HG02571 (cell line): ENCODE results near the gene CDK13.

Source experiments
- ATAC-seq: cut with Tn5 transposase; IDR thresholded peaks from one replicate; pipeline ENCODE4 v1.9.1; 2021; ENCODE audit warnings: mild to moderate bottlenecking, moderate library complexity; ENCODE audit not compliant: unreplicated experiment

The CDK13 gene

DNA sequence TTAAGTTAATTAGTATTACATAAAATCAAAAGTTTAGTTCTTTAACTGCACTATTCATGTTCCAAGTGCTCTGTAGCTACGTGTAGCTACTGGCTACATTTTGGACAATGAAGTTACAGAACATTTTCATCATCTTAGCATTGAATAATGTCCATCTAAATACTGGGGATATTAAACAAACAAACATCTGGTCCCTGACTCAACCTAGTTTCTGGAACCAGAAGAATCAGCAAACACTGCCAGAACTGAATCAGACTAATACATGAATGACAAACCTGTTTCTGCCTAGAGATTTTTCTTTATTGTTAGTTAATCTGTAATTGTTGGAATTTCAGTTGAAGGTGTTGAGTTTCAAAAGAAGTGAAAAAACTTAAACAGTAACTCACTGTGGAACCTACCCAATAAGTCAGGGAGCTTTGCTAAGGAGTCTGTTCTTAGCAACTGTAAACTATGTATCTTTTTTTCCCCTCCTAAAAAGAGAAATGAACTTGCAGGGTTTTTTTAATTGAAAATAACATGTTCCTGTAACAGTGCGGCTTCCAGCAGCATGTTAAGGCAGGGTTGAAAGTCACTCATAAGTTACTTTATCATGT, 58.3 kb downstream of the CDK13 start:
- ATAC-seq: no peak

DNA sequence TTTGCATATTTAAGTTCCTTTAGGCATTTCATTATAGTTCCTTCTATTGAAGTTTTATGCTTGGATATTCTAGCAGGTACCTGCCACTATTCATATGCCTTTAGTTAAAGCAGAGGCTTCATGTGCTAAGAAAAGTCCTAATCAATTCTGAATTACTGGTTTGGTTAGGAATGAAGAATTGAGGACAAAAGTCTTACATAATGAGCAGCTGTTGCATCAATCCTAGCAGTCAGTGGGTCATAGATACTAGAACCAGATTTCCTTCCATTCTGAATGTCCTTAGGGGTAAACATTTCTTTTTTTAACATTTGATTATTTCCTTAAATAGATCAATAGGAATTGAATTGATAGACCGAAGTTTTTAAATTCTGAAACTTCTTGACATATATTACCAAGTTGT, 59.2 kb downstream of the CDK13 start:
- no peak for ATAC-seq

DNA sequence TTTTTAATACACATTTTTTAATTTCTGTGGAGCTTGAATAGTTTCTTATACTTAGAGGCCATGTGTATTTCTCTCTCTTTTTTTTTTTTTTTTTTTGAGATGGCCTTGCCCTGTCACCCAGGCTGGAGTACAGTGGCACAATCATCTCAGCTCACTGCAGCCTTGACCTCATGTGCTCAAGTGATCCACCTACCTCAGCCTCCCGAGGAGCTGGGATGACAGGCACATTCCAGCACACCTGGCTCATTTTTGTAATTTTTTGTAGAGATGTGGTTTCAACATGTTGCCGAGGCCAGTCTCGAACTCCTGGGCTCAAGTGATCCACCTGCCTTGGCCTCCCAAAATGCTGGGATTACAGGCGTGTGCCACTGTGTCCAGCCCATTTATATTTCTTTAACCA, 64.3 kb downstream of the CDK13 start:
- ATAC-seq: no peak

DNA sequence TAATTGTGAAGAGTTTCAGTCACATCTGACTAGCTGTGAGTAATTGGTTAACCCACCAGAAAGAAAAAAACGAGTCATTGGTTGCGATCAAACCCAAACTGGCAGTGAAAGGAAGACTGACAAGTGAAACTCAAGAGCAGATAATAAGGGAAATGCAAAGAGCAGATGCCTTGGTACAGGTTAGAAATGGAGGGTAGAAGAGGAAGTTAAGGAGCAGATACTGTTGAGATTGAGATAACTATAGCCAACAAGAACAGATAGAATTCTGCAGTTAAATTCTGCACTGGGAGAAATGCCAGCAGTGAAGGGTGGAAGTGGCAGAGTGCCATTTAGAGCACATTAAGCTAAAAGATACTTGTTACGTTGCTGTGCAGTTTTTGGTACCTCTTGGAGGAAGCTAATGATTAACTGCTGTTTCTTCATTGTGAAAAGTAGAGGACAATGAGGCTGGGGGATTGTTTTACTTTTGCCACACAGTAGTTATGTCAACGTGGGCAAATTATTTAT, 65.8 kb downstream of the CDK13 start:
- ATAC-seq: peak; percentile 88

DNA sequence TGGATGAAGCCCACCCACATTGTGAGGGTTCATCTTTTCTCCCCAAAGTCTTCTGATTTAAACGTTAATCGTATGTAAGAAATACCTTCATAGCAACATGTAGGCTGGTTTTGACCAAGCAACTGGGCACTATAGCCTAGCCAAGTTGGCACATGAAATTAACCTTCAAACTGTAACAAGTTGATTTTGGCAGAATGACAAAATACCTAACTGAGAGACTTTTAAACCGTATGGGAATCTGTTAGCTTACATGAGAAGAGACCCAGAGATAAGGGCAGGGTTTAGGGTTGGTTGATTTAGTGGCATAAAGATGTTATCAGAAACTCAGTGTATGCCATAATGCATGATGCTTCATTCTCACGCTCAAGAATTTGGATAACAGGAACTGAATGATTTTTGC, 69.5 kb downstream of the CDK13 start:
- ATAC-seq: no peak

DNA sequence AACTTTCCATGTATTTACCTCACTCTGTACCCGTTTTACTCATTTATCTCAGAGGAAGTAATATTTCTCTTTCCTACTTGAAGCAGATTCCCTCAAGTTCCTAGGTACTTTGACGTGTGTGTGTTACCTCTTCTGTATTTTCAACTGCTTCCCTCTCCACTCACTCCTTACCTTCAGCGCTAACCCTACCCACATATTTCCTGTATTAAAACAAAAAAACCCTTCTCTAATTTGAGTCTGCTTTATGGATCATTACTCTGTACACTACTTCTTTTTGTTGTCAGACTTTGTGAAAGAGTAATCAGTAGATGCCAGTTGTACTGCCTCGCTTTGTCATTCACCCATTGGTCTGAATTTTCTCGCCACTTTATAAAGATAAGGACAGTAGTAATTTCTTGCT, 74.0 kb downstream of the CDK13 start:
- no peak for ATAC-seq

DNA sequence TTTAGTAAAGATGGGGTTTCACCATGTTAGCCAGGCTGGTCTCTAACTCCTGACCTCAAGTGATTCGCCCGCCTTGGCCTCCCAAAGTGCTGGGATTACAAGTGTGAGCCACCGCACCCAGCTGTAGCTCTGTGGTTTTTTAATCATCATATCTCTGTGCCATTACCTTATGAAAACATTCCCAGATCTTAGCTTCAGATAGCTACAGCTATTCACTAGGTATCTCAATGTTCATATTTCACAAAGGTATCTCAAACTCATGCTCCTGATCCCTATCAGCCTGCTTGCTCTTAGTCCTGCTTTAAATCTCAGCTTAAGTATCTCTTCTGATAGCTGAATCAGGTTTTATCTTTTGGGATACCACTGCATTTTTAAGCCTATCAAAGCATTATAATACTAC, 74.8 kb downstream of the CDK13 start:
- ATAC-seq: no peak

DNA sequence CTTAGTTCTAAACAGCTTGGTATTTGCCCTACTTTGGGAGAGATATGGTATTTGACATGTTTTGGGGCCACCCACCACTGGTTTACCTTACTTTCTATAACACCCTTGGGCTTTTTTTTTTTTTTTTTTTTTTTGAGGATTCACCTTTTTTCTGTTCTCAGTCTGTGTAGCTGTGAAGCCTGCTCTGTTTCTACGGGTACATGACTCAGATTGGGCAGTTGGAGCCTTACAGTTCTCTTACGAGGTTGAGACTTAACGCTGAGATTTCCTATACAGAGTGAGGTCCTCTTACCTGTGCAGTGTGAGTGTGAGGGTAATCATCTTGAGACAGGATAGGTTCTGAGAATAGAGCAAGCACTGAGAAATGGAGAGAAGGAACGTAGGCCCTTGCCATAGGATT, 77.5 kb downstream of the CDK13 start:
- ATAC-seq: no peak

DNA sequence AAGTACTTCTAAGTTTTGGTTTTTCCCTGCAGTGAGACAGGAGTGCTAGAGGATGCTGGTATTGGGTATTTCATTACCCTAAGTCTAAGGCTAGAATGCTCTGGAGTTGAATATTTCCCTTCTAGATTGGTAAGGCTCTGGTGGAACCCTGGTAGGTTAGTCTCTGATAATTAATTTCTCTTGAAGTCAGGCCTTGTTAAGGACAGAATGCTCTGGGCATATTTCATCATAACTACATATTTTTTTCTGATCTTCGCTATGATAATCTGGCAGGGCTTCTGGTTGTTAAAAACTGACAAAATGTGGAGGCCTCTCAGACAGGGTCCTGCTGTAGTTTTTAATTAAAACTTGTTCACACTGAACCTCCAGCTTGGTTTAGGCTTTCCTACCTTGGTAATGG, 83.8 kb downstream of the CDK13 start:
- ATAC-seq: no peak

DNA sequence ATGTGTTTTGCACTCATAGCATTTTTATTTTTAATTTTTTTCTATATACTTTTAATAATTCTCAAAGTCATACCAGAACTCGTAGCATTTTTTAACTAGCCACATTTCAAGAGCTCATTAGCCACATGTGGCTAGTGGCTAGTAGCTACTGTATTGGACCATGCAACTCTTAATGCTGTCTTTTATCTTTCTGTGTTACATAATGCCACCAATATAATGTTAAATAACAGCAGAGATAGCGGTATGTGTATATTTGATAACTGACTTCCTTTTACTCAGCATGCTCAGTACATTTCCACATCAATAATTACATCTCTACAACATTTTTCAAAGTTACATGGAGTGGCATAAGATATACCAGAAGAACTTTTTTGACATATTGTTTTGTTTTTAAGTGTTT, 91.4 kb downstream of the CDK13 start:
- ATAC-seq: no peak

DNA sequence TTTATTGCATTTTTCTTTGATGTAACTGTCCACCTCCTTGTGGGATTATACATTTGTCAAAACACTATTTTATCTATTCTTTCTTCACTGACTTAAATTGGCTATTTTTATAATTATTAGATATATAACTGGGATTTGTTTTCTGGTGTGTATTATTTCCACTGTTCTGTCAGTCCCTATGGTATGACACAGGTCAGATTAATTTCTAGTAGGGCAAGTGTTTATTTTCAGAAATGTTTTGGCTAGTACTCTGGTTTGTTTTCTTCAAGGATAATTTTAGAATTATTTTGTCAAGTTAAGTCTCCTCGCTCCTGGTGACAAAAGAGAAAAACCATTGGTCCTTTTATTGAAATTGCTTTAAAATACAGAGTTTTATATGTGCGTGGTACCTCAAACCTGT, 93.1 kb downstream of the CDK13 start:
- ATAC-seq: no peak

DNA sequence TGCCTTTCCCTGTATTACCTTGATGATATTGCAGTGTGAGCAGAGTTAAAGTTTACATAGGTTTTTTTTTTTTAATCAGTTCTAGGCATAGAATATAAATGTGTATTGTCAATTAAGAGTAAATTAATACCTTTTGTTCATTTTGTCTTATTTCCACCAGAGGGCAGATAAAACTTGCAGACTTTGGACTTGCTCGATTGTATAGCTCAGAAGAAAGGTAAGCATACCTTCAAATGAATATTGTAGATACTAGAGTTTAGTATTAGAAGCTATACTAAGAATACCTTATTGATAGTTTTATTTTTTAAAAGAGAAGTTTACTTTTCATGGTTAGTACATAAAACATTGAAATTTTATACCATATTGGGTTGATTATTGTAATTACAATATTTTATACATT, 97.6 kb downstream of the CDK13 start:
- no peak for ATAC-seq

DNA sequence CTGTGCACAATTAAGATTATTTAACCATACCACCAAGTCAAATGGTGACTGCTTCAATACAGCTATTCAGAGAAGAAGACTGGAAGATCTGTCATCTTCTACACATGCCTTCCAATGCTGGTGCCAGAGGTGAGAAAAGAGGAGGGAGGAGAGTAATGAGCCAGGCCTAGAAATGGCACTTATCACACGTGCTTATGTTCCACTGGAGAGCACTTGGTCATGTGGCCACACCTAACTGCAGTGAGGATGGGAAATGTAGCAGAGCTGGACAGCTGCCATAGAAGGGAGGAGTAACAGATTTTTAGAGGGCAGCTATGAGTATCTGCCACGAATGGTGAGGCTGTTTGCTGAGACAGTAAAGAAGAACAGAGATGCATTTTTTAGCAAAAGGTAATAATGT, 107.2 kb downstream of the CDK13 start:
- ATAC-seq: no peak

DNA sequence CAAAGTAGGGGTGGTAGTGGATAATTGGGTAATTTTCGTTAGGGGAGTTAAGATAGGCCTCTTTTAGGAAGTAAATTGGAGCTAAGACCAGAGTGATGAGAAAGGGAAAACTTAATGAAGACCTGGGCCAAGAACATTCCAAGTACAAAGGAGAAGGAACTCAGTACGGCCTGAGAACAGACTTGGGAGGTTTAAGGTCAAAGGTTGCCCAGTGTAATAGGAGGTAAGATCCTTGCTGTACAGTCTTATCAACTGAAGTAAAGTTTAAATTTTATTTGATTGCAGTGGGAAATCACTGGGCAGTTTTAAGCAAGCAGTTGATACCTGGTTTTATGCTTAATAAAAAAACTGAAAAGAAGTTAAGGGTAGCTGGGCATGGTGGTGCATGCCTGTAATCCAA, 108.0 kb downstream of the CDK13 start:
- ATAC-seq: no peak

DNA sequence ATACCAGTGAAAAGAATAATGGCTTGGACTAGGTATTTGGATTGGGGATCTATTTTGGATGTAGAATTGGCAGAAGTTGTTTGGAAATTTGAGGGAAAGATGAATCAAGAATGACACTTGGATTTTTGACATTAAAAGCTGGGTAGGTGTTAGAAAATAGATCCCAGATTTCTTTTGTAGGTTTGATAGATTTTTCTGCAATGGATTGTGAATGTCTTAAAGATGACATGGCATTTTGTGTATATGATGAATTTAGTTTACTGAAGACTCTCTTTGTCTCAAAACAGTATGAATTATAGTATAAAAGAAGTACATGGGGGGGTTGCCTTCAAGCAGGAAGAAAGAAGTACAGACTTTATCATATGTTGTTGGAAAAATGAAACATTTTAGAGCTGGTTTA, 108.6 kb downstream of the CDK13 start:
- no peak for ATAC-seq

DNA sequence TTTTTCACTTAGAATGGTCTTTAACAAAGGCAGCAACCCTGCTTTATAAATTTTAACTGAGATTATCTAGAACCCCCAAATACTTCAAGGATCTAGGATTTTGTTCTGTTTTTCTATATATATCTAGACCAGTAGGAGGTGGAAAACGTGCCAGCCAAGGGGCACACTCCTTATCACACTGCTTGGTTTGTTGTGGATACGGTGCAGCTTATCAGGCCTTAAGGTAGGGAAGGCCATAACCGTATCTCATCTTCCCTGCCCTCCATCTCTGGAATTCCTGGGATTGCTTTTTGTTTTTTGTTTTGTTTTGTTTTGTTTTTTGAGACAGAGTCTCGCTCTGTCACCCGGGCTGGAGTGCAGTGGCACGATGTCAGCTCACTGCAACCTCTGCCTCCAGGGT, 109.0 kb downstream of the CDK13 start:
- ATAC-seq: no peak

DNA sequence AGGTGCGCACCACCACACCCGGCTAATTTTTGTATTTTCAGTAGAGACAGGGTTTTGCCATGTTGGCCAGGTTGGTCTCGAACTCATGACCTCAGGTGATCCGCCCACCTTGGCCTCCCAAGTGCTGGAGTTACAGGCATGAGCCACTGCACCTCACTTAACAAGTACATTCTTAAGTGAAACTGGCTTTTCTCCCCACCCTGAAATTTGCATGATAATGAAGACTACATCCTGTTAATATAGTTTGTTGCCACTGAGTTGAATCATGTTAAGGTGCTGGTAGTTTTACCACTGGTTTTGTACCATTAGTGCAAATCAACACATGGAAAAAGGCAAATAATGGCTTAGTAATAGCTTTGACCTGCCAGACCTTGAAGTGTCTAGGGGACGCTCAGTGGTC, 122.2 kb downstream of the CDK13 start:
- ATAC-seq: no peak

DNA sequence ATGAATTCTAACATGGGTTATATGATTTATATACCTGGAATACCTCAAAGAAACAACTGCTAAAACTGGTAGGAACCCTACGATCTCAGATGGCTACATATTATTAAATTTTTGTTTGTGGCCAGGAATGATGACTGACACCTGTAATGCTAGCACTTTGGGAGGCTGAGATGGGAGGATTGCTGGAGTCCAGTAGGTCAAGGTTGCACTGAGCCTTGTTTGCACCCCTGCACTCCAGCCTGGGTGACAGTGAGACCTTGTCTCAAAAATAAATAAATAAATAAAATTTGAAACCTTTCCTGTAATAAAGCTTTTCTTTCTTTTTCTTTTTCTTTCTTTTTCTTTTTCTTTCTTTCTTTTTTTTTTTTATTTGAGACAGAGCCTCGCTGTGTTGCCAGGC, 123.2 kb downstream of the CDK13 start:
- ATAC-seq: no peak

DNA sequence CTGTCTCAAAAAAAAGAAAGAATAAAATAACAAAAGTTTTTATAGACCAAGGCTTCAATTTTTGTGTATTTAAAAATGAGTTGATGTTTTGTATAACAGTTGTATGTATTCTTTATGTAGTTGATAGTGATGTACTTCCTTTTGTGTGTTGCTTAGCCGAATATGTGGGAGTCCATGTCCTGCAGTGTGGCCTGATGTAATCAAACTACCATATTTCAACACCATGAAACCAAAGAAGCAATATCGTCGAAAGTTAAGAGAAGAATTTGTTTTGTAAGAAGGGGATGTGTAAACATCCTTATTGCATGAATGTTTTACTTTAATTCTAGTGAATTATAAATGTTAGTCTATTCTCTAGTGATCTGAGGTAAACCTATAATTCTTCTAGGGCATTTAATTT, 127.8 kb downstream of the CDK13 start:
- no peak for ATAC-seq

DNA sequence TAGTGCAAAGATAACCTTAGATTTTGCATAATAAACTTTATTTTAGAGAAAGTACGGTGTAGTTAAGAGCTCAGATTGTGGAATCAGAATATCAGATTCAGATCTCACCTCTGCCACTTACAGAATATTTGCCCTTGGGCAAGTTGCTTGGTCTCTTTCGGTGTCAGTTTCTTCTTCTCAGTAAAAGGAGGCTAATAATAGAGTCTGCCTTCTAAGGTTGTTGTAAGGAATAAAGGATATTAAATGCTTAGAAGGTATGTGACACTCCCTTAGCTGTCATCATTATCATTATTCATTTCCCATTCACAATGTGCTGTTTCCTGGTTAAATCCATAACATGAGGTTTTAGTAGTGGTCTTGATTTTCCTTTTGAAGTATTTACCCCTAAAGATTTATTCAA, 142.1 kb downstream of the CDK13 start:
- no peak for ATAC-seq

DNA sequence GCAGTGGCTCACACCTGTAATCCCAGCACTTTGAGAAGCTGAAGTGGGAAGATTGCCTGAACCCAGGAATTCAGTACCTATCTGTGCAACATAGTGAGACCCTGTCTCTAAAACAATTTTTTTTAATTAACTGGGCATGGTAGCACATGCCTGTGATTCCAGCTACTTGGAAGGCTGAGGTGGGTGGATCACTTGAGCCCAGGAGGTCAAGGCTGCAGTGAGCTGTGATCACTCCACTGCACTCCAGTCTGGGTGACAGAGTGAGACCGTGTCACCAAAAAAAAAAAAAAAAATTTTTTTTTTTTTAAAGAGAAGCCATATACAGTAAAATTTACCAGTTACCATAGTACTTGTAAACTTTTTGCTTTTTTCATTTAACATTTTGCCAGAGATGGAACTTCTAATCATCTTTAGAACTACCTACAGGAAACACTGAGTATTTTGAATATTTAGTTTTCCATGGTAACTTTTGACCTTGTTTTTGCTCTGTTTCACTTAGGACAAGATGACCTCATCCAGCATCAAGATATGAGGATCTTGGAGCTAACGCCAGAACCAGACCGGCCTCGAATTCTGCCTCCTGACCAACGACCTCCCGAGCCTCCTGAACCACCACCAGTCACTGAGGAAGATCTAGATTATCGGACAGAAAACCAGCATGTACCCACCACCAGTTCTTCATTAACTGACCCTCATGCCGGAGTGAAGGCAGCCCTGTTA, 143.7 kb downstream of the CDK13 start:
- no peak for ATAC-seq

DNA sequence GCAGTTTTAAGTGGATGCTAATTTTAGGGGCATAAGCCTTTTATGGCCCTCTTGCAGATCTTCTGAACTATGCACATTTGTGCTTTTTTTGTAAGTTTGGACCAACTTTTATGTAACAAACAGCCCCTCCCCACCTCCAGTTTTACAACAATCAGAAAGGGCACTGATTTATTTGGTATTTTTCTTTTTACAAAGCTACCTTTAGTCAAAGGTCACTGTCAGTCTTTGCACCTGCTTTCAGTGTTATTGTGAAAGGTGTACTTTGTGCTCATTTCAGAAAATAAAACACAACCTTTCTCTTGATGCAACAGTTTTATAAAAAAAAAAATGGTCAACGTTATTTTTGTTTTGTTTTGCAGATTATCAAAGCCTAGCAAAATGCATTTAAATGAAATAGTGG, 145.2 kb downstream of the CDK13 start:
- ATAC-seq: no peak
